ENCODE measurements around the gene CNPY3. TPM values are rescaled to one million over a fixed set of nuclear protein-coding genes. Genes with fewer than 3 reads are reported as not detected.

The CNPY3 gene
- polyA plus RNA-seq, 1 of the 3 experiments (the other 2 are of a cell fraction): 77.5 TPM

DNA sequence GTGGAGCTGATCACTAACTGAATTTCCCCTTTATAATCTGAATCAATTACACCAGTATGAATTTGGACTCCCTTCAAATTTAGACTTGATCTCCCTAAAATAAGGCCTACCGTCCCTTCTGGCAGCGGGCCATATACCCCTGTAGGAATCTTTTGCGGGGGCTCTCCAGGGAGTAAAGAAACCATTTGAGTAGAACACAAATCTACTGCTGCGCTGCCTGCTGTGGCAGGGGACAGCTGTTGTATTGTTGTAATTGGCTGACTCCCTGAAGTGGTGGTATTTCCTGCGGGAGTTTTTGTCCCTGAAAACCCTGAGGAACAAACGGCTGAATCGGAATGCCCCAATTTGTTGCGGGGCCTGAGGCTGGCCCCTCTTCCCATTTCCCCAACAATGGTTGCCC, 29.4 kb upstream of the CNPY3 start:
- no peaks in the 10 kb centered on the region for H3K36me3 ChIP-seq (replicated peaks in 1 of 2; ENCODE audit: control insufficient read depth in 1 of 2, insufficient read depth in 2 of 2, low read length in 1 of 2)
- no peak overlapping the region for H3K4me3 ChIP-seq (ENCODE audit: low read depth in 2 of 2, low read length in 1 of 2)
- no peak overlapping the region for H3K9ac ChIP-seq
- no peak overlapping the region for H3K4me2 ChIP-seq
- no peaks in the 10 kb centered on the region for H3F3A ChIP-seq (replicated peaks; ENCODE audit: insufficient read depth)
- no peak for DNase-seq
- H3K27me3 ChIP-seq (ENCODE audit: insufficient read depth): no peaks in the 10 kb centered on the region
- no peaks in the 10 kb centered on the region for H3K9me3 ChIP-seq
- 72% methylated on average over 8 of the region's 8 CpGs for WGBS (ENCODE audit: low lambda C conversion rate)
- no peak overlapping the region for H3K27ac ChIP-seq (ENCODE audit: low read depth in 2 of 2, low read length in 1 of 2)
- POLR2A ChIA-PET: interaction anchor here (0.6 kb wide), 1 partner anchor 99 kb away, joined by 3 read pairs; no protein-coding TSS in a partner anchor
- no peak overlapping the region for H2AFZ ChIP-seq (ENCODE audit: low read depth)
- H3K9me2 ChIP-seq: no peaks in the 10 kb centered on the region
- CTCF ChIA-PET: interaction anchor here (0.8 to 2.6 kb wide), 12 partner anchors 9 to 244 kb away, joined by 3 to 11 read pairs (median 4); partner anchors contain the start of genes CNPY3 and RPL7L1
- no peak for TF ChIP-seq JUND (IDR thresholded peaks at IDR 0.05)
- TF ChIP-seq SMC3 (IDR thresholded peaks at IDR 0.05; ENCODE audit: low read depth, low read length): no peak
- no peak for TF ChIP-seq EZH2phosphoT487 (IDR thresholded peaks at IDR 0.05; ENCODE audit: borderline replicate concordance, low read depth)
- TF ChIP-seq TCF12 (IDR thresholded peaks at IDR 0.05): no peak
- TF ChIP-seq NFIC (IDR thresholded peaks at IDR 0.05; ENCODE audit: borderline replicate concordance): no peak
- no peak for TF ChIP-seq GATA2 (CRISPR knock-in tag; IDR thresholded peaks at IDR 0.05)
- no peak for TF ChIP-seq GABPA (IDR thresholded peaks at IDR 0.05; ENCODE audit: low read depth)
- no peak for TF ChIP-seq RFX5 (IDR thresholded peaks at IDR 0.05; ENCODE audit: low read length)
- no peak for TF ChIP-seq MEF2A (IDR thresholded peaks at IDR 0.05; ENCODE audit: borderline replicate concordance, low read depth)
- TF ChIP-seq REST (IDR thresholded peaks at IDR 0.05; ENCODE audit: low read depth, low read length): no peak
- TF ChIP-seq PBX3 (IDR thresholded peaks at IDR 0.05): no peak
- TF ChIP-seq NRF1 (IDR thresholded peaks at IDR 0.05; ENCODE audit: low read depth, low read length): no peak
- no peak for TF ChIP-seq TEAD4 (IDR thresholded peaks at IDR 0.05; ENCODE audit: borderline replicate concordance, insufficient read depth)
- TF ChIP-seq TAF1 (IDR thresholded peaks at IDR 0.05; ENCODE audit: borderline replicate concordance, low read depth, low read length): no peak
- TF ChIP-seq RAD21 (IDR thresholded peaks at IDR 0.05; ENCODE audit: low read length): no peak
- no peak for TF ChIP-seq FOXJ3 (CRISPR knock-in tag; IDR thresholded peaks at IDR 0.05)
- TF ChIP-seq ELF1 (IDR thresholded peaks at IDR 0.05): no peak
- no peaks in the 10 kb centered on the region for H4K20me1 ChIP-seq (ENCODE audit: insufficient read depth)
- no peaks in the 10 kb centered on the region for H3K79me2 ChIP-seq (ENCODE audit: insufficient read depth)
- peaks cover 0 to 16% of the 10 kb centered on the region in 2 experiments; a peak in 2 of 4 replicates for H3K4me1 ChIP-seq (ENCODE audit: control insufficient read depth in 1 of 2, insufficient read depth in 2 of 2, low read depth in 1 of 2, low read length in 1 of 2)
